GM19455 (cell line): ENCODE data around the gene FOXL2.

Experiments used
- ATAC-seq: cut with Tn5 transposase; IDR thresholded peaks from one replicate; pipeline ENCODE4 v1.9.1; 2021; ENCODE audit not compliant: unreplicated experiment

Gene FOXL2

DNA sequence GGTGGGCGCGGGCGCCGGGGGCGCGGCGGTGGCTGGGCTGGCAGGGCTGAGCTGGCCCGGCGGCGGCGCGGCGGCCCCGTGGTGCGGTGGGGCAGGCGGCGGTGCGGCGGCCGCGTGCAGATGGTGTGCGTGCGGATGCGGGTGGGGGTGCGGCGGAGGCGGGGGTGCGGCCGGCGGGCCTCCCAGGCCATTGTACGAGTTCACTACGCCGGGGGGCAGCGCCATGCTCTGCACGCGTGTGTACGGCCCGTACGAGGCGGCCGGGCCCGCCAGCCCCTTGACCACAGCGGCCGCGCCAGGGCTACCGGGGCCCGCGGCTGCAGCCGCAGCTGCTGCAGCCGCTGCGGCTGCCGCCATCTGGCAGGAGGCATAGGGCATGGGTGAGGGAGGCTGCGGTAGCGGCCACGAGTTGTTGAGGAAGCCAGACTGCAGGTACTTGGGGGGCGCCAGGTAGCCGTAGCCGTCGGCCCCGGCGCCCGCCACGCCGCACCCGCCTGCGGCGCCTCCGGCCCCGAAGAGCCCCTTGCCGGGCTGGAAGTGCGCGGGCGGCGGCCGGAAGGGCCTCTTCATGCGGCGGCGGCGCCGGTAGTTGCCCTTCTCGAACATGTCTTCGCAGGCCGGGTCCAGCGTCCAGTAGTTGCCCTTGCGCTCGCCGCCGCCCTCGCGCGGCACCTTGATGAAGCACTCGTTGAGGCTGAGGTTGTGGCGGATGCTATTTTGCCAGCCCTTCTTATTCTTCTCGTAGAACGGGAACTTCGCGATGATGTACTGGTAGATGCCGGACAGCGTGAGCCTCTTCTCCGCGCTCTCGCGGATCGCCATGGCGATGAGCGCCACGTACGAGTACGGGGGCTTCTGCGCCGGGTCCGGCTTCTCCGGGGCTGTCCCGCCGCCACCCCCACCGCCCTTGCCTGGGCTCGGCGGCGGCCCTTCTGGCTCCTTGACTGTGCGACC, 951 bp downstream of the FOXL2 start:
- ATAC-seq = no peak

DNA sequence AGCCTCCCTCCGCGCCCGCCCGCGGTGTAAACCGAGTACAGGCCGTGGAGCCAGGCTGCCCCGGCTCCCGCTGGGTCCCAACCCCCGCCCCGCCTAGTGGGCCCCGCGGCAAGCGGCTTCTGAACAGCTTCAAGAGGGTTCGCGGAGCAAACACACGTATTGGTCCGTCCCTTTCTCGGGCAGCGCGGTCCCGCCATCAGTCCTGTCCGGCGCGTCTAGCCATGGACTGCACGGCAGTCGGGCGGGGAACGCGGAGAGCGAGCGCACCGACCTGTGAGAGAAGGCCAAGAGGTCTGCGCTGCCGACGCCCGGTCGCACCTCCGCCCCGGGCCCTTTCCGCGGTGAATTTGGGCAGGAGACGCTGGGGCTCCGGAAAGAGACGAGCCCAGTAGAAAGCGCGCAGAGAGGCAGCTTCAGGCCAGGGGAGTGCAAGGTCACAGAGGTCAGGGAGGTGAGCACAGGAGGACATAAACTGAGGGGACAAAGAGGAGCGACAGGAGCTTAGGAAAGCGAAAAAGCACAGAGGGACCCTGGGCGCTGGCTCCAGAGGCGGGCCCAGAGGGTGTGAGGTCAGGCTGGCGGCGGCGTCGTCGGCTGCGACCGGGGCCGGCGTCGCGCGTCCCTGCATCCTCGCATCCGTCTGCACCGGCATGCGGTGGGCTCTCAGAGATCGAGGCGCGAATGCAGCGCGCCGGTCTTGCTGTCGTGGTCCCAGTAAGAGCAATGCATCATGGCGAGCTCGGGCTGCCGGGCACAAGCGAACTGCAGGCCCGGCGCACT, 1.8 kb downstream of the FOXL2 start:
- ATAC-seq = no peak

DNA sequence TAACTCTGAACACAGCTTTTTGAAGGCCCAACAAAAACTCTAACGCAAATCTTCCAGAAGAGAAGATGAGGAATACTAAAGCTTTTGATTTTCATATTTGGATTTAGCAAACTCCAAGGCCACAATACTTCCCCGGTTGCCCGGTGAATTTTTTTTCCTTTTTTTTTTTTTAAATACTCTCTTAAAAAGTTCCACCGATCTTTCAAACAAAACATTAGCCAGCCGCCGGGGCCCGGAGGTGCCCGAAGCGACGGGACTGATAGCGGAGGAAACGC, 2.3 kb downstream of the FOXL2 start:
- ATAC-seq = no peak

DNA sequence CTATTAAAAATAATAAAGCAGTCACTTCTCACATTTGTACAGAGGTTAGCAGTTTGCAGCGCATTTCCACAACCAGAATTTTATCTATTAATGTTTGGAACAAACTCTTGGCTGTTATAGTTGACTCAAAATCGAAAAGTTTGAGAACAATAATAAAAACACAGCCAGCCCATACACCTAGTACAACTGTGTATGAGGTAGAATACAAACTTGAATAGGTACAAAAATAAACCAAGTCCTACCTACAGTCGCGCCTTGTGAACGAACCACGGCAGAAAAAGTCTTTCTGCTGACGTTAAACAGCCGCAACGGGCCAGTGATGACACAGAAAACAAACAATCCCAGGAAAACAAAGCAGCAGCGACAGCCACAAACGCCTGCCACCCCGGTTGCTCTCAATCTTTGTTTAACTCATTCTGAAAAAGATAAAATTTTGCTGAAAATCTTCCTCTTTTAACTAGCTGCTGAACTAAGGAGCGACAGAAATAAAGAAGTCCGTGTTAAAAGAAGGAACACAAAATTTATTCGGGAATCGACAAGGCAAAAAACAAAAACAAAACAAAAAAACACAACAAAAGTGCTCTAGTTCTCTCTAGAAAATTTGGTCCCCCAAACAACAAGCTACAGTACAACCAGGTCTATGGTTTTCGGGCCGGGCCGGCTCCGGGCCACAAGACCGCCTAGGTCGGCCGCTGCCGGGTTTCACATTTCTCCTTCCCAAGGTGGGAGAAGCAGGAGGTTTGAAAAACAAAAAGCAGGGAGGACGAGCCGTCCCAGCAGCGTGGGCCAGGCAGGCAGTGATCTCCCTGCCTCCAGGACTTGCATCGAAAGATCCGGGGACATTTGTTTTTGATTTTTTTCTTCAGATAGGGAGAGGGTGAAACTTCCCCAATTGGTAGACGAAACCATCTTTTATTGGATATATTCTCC, 2.9 kb downstream of the FOXL2 start:
- ATAC-seq = no peak

DNA sequence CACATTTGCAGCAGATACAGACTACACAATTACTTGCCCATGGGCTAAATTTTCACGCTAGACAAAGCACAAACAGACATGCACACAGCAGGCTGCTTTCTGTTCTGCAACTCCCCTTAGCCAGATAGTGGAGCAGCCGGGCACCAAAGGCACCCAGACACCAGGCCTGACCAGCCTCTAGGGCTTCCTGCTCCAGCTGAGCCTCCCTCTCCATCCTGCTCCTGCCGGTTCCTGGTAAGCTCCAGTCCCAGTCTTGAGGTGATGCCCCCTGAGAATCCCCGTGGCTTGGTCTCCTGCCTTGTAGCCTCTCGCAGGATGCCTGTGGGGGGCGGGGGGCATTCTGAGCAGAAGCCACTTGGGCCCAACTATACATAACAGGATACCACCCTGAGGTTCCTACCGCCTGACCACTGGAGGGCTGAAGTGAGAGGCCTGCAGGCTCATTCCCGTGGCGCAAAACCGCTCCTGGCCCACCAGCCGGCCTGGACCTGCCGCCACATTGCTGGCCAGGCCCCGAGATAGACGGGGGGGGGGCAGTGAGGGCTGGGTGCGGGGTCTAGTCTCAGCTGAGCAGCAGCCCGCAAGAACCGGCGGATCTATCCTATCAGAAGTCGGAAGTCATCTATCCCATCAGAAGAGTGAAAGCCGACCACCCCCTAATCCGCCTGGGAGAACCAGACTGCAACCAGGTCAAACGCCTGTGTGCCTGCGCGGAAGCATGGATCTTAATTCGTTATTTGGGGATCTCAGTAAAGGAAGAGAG, 3.9 kb downstream of the FOXL2 start:
- no peak for ATAC-seq

DNA sequence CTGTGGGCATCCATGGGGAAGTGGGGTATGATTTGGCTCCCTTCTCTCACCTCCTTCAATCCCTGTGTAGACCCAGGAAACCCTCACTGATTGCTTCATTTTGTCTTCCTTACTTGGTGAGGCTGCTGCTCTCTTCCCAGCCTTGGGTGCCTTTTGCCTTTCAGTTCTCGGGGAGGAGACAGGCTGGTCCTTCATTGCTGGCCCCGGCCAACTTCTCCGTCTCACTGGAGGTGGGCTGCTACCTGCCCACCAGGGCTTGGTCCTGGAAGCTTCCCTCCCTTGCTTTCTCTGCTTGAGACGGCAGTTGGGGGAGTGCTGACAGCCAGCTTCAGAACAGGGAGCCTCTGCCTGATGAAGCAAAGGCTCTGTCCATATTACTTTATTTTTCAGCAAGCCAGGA, 4.7 kb downstream of the FOXL2 start:
- ATAC-seq = no peak

DNA sequence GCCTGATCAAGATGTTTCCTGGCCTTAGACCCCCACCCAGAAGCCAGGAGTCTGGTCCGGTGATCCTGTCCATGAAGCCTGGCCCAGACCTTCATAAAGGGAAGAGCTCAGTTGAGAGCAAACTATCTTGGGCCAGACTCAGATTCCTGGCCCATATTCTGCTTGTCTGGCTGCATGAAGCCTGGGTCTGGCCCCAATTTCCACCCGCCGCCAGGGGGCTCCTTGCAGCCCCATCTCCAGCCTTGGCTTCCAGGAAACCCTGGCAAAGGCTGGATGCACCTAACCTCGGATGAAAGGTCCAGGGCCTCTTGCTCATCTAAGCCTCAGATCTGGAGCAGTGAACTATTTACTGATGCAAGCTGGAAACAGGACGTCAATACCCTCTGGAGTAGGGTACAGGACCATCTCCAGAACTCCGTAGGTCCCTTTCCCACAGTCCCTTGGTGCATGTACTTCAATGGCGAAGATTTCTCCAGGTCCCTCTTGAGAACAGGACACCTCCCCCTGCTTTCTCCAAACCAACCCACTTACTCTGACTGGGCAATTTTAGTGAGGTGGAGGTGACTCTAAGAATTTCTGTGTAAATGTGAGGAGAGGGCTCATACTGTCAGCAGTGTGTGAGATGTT, 5.6 kb downstream of the FOXL2 start:
- ATAC-seq = no peak

DNA sequence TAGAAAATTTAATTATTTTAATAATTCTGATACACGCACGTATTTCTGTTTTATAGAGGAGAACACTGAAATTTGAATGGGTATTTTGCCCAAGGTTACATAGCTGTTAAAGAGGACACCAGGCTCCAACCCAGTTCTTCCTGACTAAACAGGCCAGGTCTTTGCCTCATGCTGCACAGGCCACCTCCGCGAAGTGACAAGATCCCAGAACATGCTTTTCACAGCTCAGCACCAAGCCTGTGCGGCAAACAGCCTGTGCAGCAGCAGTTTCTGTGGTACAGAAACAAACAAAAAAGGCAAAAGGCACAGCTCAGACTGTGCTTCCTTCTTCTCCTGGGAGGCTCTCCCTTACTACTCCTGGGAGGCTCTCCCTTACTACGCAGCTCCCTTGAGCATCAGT, 6.5 kb downstream of the FOXL2 start:
- ATAC-seq = no peak

DNA sequence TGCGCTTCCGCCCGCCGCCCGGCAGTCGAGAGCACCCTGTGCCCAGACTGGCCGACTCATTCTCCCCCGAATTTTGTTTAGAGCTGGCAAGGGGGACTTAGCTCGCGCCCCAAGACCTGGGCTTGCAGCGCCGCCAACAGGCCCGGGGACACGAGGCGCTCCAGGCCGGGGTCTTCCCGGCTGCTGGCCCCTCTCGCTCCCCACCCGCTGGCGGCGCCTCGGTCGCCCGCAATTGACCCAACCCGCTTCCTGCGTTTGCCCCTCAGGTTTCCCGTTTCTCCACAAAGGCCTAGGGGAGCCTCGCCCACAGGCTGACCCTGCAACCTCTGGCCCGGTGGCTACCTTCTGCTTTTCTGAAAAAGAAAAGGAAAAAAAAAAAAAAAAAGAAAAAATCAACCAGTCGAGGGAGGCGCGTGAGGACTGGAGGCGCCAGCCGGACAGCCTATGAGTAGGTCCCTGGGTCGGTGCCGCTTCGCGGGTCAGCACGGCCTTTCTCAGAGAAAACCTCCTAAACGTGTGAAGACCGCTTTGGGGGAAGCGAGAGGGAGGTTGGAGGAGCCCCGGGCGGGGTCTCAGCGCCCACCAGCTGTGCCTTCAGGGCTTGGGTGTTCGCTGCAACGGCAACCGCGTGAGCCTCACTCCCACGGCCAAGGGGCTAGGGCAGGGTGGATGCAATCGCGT, 7.2 kb downstream of the FOXL2 start:
- ATAC-seq = no peak

DNA sequence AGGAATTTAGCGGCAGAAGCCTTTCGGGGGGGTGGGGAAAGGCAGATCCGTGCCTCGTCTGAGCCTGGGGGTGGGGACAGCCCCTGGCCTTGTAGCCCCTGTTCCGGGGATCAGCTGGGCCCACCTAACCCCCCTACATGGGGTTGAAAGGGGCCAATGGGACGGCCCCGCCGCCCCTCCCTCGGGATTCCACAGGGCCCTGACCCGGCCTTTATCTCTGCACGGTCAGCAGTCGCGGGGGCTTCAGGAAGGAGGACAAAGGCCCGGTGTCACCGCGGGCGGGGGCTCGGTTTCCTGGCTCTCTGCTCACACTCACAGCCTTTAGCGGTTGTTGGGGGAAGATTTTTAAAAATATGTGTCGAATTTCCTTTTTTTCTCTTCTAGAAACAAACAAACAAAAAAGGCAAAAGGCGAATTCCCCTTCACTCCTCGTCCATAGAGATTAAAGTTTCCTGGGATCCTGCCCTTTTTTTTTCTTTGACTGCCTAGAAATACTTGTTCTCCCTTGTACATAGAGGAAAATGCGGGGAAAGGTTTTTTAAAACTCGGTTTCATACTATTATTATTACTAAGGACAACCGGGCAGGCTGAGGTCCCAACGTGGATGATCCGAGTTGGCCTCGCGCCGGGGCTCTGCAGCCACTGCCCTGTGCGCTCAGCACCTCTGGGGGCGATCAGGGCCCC, 7.9 kb downstream of the FOXL2 start:
- ATAC-seq = no peak

DNA sequence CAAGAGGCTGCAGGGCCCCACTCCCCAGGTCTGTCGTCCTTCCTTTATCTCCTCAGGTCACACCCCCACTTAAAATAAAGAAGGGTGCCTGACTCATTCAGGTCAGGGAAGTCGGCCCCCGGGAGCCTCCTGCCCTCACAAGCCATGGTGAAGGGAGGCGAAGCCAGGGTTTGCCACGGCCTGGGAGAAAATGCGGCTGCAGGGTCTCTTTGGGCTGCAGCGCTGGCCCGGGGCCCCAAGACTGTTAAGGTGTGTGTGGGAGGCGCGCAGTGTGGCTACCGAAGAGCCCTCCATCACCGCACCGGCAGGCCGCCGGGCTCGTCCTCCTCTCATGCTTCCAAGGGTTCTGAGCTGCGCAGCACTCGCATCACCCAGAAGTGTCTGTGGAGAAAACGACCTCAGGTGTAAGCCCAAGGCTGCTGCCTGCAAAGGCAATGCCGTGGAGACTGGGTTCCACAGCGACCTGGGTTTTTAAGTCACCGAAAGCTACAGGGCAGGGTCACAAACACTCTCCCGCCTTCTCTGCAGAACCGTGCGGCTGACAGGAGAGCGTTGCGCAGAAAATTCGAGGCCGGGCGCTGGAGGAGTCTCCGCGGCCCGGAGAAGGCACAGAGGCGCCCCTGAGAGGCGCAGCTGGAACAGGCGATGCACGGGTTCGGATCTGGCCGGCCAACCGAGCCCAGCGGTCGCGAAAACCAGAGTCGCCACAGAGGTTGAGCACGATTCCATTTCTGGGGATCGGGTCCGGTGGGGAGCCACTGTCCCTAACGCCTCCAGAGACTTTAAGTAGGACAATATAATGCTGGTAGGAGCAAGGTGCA, 8.7 kb downstream of the FOXL2 start:
- no peak for ATAC-seq

DNA sequence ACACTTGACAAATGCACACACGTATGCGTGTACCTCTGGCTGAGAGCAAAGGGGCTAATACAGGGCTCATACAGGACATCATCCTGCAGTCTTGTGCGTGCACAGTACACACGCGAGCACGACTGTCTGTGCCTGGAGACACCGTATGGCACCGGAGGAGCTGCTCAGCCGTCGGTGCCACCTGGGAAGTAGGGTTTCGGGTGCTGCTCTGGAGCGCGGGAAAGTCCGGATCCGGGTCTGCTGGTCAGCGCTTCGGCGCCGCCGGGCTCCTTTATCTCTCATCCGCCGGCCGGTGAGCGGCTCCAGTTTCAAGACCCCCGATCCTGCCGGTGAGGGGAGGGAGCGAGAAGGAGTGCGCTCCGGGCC, 9.3 kb downstream of the FOXL2 start:
- no peak for ATAC-seq

DNA sequence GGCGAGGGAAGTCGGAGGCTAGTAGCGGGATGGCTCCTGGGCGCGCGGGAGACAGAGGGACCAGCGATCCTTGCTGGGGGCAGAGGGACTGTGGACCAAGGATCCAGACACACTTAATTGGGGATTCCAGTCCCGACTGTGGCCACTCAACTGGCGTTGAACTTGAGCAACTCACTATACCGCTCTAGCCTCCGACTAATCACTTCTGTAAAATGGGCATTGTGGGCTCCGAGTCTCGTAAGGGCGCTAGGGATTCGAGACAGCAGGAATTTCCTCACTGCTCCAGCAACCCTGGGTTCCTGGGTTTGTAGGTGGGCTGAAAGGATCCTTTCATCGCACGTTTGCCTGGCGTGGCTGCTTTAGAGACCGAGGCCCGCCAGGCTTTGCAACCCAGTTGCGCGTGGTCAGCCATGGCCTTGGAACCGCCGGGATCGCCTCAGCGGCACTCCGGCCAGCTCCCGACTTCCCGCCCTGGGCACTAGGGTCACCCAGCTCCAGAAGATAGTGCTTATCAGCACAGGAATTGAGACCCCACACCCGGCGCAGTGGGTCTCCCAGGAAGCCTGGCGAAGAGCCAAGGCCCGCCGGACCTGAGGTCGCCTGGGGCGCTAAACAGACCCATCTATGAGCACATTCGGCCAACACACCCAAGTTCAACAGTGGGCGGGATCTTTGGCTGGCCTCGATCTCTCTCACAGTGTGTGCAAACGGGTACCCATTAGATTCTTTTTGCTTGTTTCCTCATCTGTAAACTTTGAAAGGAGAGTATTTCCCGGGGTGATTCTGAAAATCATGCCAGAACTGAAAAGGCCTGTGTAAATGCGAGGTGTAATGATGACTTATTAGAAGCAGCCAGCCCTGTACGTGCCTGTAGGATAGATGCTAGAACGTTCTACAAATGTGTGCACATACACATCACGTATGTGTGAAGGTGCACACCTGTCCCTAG, 9.9 kb downstream of the FOXL2 start:
- no peak for ATAC-seq

DNA sequence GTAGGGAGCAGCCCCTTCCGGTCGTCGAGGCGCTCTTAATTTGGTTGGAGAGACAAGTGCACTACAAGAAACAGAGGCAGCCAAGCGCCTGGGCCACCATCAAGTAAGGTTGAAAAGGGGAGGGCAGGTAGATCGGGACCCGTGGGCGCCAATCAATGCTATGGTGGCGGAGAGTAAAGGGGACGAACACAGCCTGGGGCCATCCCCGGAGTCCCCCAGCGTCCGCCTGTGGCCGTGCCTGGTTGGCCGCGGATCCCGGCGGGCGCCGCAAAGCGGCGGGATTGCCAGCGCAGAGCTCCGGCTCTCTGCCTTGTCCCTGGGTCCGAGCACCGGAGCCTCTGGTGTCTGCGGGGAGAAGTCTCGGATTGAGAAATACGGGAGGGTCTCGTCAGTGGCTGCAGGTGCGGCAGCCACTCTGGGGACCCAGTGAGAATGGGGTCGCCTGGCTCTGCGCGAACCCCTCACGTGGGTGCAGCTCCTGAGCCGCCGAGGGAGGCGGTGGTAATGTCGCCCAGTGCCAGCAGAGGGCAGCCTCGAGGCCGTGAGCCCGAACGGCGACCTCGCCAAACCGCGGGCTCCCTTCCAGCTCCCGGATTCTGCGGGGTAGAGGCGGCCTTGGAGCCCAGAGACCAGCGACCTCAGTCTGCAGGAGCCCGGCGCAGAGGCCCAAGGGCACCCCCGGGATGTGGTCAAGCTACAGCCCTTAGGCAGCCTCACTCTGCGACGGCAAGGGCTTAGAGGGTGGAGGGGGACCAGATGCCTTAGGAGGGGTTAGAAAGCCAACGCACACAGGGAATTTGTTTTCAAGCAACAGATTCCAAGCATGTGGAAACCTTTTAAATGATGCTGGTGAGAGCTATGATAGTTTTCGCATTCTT, 10.8 kb downstream of the FOXL2 start:
- peak; percentile 72 for ATAC-seq

DNA sequence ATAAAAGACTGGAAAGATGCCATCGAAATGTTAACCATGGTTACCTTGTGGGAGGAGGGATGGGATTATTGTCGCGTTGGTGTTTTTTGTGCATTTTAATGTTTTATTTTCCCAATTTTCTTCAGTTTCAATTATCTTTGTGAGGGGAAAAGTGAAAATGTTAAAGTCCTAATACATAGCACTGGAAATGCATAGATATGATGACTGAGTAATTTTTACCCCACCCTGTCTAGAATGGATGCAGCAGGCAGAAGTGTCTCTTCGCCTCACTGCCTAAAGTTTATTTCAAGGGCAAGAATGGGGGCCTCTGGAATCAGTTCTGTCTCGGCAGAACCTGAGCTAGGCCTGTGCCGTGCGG, 11.5 kb downstream of the FOXL2 start:
- no peak for ATAC-seq

DNA sequence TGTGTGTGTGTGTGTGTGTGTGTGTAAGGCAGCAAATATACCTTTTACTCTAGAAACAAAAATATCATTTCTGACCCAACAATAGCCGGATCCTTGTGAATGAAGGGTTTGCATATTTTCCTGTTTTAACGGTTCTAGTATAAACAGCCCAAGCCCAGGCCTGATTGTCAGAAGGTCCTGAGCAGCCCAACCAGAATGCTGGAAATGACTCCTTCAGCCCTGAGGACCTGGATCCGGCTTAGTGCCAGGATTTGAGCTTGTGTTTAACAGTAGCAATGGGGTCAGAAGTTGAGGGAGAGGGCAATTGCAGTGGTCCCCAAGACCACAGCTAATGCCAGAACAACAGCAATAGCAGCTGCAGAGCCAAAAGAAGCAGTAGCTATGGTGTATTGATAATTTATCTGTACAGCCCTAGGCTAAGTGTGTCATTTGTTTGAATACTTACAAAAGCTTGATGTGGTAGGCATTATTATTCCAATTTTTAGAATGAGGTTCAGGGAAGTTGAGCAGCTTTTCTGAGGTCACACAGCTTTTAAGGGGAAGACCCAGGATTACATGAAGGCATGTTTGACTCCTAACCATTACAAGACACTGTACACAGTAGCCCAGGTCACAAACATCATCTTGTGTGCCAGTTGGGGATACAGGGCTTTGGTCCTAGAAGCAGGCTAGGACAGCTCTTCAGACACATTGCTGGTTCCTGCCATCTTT, 12.8 kb downstream of the FOXL2 start:
- ATAC-seq = no peak
